Muscle layer of duodenum (tissue), 2 donors: ENCODE measurements around the gene TCF4.

ENCODE experiments used
- H3K27ac ChIP-seq: one replicate; pipeline ENCODE4 v1.7.0; 2013; ENCODE audit warnings: mild to moderate bottlenecking, low read length
- H3K27me3 ChIP-seq: one replicate; pipeline ENCODE4 v1.7.0; 2013; ENCODE audit warnings: low read depth, mild to moderate bottlenecking, control low read depth, low read length
- H3K36me3 ChIP-seq, 2 donors: one replicate each; pipeline ENCODE4 v1.7.0; 2013; ENCODE audit warnings: low read length in 2 of 2, control low read depth in 1 of 2, mild to moderate bottlenecking in 1 of 2; ENCODE audit not compliant: insufficient read depth in 2 of 2, control insufficient read depth in 1 of 2
- H3K4me1 ChIP-seq, 2 donors: one replicate each; pipeline ENCODE4 v1.7.0; 2013; ENCODE audit warnings: low read length in 2 of 2, mild to moderate bottlenecking in 2 of 2, control low read depth in 1 of 2, moderate library complexity in 1 of 2; ENCODE audit not compliant: insufficient read depth in 2 of 2, control insufficient read depth in 1 of 2
- H3K4me3 ChIP-seq, 2 donors: one replicate each; pipeline ENCODE4 v1.7.0; 2013; ENCODE audit warnings: low read length in 2 of 2, low read depth in 1 of 2, mild to moderate bottlenecking in 1 of 2
- H3K9me3 ChIP-seq, 2 donors: one replicate each; pipeline ENCODE4 v1.7.0; 2013; ENCODE audit warnings: low read length in 2 of 2, control low read depth in 1 of 2, mild to moderate bottlenecking in 1 of 2; ENCODE audit not compliant: control insufficient read depth in 1 of 2
- donor health status: healthy.

Gene TCF4

DNA sequence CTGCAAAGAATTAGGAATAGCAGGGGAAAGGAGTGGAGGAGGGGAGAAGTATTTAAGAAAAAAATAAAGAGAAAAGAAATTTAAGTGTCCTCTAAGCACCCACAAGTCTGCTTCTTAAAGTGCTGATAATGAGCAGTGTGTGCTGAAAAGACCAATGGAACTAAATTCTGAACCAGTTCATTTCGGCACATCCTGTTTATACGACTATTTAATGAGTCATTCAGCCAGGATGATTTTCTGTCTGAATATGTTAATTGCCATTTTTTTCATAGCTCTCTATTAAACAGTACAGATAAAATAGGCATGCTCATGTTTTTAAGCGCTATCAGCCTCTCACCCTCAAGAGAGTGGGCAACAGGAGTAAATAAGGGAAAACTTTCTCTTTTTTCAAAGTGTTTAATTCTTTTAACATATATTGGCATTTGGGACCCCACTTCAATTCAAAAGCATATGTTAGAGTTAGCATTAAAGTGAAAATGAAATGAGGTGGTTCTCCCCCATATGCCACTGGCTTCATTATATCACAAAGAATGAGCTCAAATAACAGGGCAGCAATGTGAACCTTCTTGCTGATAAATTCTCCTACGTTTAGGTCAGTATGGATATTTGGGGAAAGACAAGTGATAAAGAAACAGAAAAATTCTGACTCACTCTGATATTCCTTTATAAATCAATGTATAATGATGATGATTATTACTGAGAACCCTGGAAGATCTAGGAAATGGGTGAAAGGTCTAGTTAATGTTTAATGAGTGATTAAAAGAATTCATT lies 87.5 kb downstream of the TCF4 start:
- no peaks in the 10 kb centered on the region for H3K36me3 ChIP-seq
- H3K27ac ChIP-seq = peak overlapping the region; percentile 35
- H3K4me3 ChIP-seq = no peak overlapping the region
- H3K27me3 ChIP-seq = no peaks in the 10 kb centered on the region
- H3K9me3 ChIP-seq = no peaks in the 10 kb centered on the region
- H3K4me1 ChIP-seq = no peaks in the 10 kb centered on the region

DNA sequence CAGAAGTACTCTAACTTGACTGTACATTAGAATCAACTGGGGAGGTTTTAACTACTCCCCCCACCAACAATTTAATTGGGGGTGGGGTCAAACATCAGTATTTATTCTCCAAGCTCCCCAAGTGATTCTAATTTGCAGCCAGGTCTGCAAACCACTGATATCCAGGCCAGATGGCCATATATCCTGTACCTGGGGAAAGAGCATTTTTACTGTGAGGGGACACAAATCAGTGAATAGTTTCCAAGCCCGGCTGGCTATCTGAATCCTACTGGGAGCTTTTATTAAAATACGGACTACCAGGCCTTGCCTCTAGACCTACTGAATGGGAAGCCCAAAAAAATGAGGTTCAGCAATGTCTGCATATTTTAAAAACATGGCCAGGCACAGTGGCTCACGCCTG lies 88.5 kb downstream of the TCF4 start:
- Histone ChIP-seq H3K4me1 (no peaks in the 10 kb centered on the region), H3K27ac (no peak overlapping the region), H3K9me3 (no peaks in the 10 kb centered on the region), H3K36me3 (no peaks in the 10 kb centered on the region), H3K4me3 (no peak overlapping the region), H3K27me3 (no peaks in the 10 kb centered on the region)

DNA sequence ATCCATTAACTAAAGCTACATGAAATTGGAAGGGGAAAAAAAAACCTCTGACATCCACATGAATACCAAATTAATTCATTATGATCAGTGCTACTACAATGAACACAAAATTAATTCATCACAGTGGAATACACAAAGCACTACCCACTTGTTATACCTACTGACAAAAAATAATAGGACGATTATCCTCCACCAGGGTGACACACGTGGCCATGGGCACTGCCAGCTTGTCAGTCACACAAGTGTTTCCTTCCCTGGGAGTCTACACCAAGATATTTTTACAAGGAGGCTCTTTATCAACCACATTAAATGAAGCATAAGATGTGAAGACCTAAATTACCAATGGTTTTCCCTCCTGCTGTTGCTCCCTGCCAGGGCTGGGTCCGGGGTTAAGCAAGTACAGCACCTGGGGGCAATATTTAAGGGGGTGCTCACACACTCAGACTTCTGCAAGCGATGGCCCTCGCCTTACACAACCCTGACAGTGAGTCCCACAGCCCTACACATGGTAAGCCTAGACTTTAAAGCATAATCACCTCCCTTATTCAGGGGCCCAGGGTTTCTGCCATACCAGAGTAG lies 90.1 kb downstream of the TCF4 start:
- no peaks in the 10 kb centered on the region for H3K4me1 ChIP-seq
- no peak overlapping the region for H3K27ac ChIP-seq
- no peaks in the 10 kb centered on the region for H3K27me3 ChIP-seq
- no peak overlapping the region for H3K4me3 ChIP-seq
- no peaks in the 10 kb centered on the region for H3K9me3 ChIP-seq
- H3K36me3 ChIP-seq = no peaks in the 10 kb centered on the region

DNA sequence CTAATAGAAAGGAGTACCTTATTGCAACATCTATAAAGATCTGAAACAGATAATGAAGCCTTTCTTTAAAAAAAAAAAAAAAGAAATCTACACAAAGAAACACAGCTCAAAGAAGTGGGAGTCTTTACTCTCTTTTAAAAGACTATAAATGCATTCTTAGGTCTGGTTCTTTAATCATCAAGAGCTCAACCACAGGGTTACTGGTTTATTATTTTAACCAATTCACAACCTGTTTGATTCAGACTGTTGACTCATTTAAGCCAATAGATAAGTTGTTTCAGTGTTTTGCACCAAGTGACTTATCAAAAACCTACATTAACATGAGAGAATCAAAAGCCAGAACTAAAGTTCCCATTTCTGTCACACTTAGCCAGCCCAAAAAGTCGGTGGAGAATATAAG lies 93.1 kb downstream of the TCF4 start:
- no peaks in the 10 kb centered on the region for H3K27me3 ChIP-seq
- no peaks in the 10 kb centered on the region for H3K4me1 ChIP-seq
- no peak overlapping the region for H3K4me3 ChIP-seq
- H3K27ac ChIP-seq = no peak overlapping the region
- no peaks in the 10 kb centered on the region for H3K36me3 ChIP-seq
- H3K9me3 ChIP-seq = no peaks in the 10 kb centered on the region

DNA sequence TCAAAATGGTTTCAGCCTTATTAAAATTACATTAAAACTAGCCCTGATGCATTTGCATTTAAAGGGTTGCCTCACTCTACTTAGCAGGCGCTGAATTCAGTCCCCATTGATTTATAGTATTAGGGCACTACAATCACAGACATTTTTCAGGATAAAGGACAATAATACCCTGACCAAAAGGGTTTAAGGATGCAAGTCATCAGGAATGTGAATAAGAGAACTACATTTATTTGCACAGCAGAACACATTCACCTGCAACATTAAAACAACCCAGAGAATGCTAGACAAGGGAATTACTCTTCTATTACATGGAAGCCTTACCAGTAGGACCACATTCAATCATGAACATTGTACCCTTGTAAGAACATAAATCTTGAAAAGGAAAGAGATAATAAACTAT lies 93.6 kb downstream of the TCF4 start:
- H3K36me3 ChIP-seq = no peaks in the 10 kb centered on the region
- no peaks in the 10 kb centered on the region for H3K27me3 ChIP-seq
- H3K27ac ChIP-seq = no peak overlapping the region
- peaks cover 0 to under 1% of the 10 kb centered on the region in 2 donors for H3K4me1 ChIP-seq
- no peak overlapping the region for H3K4me3 ChIP-seq
- no peaks in the 10 kb centered on the region for H3K9me3 ChIP-seq

DNA sequence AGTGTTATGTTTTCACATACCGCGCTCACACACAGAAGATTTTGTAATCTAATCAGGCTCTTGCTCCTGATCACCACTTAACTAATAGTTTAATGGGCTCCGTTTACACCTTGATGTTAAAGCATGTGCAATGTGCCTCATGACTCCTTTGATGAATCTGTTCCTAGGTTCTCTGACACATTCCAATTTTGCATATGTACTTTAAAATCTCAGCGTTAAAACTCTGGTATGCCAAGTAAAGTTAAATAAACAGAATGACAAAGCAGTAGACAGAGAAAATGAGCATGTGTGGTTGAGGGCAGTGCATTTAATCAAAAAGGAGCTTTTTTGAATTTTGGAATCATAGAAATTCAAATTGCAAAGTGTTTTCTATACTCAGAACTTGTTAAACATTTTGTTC lies 96.4 kb downstream of the TCF4 start:
- H3K4me3 ChIP-seq = no peak overlapping the region
- no peaks in the 10 kb centered on the region for H3K27me3 ChIP-seq
- H3K9me3 ChIP-seq = no peaks in the 10 kb centered on the region
- H3K27ac ChIP-seq = no peak overlapping the region
- H3K4me1 ChIP-seq = peaks cover 0 to 7% of the 10 kb centered on the region in 2 donors
- H3K36me3 ChIP-seq = no peaks in the 10 kb centered on the region

DNA sequence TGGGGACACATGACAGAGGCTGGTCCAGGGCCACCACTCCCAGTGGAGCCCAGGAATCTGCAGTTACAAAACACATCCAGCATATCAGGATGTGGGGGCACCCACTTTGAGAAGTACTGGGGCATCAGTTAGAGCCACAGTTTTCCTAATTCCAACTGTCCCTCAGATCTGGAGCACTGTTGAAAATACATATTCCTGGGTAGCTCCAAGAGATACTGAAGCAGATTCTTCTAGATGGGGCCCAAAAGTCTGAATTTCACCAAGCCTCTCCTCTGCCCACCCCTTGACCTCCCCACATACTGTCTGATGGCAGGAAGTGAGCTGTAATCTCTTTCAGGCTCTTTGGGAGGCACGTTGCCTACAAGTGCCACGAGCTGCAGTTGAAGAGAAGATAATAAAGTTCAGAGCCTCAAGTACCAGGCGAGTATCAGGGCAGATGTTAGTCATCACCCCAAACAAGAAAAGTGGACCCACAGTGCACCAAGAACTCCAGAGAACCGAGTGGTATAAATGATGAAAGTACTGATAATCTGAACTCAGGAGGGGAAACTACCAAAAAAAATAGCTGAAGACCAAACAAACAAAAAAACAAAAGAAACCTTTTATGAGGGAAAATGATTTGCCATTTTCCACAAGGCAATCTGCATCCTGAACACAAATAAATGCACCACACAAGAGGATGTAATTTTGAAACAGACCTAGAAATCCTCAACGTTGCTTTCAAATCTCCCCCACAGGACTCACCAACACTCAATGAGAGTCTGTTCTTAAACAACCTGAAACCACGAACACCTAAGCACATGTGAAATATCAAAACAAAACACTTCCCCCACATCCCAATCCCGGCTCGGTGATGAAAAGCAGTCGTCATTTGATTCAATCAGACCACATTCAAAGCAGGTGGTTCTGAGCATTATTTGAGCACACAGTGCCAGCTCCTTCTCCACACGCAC lies 98.7 kb downstream of the TCF4 start:
- Histone ChIP-seq H3K27me3 (no peaks in the 10 kb centered on the region), H3K4me1 (peaks cover 0 to 17% of the 10 kb centered on the region in 2 donors), H3K27ac (no peak overlapping the region), H3K4me3 (no peak overlapping the region), H3K36me3 (no peaks in the 10 kb centered on the region), H3K9me3 (no peaks in the 10 kb centered on the region)

DNA sequence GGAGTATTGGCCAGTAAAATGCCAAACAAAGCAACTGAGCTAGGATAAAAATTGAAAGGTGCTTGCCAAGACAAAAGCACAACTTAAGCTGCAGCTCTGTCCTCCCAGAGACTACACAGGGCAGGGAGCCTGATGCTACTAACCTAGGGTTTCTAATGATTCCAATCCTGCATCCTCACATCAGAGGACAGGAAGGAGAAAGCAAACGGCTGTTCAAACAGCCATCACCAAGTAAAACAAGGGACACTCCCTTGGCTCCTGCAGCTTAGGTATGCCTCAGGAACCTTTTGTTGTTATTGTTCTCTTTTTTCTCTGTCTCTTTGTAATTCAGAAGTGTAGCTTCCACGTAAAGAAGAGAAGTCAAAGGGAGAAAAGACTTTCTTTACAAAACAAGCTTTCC lies 99.5 kb downstream of the TCF4 start:
- Histone ChIP-seq H3K36me3 (no peaks in the 10 kb centered on the region), H3K9me3 (no peaks in the 10 kb centered on the region), H3K4me1 (peaks cover 0 to 17% of the 10 kb centered on the region in 2 donors), H3K4me3 (no peak overlapping the region), H3K27ac (no peak overlapping the region), H3K27me3 (no peaks in the 10 kb centered on the region)

GRCh38 chr18:55487997-55488396 lies 100.0 kb downstream of the TCF4 start:
- Histone ChIP-seq H3K4me3 (no peak overlapping the region), H3K9me3 (no peaks in the 10 kb centered on the region), H3K4me1 (peaks cover 0 to 17% of the 10 kb centered on the region in 2 donors), H3K27me3 (no peaks in the 10 kb centered on the region), H3K36me3 (no peaks in the 10 kb centered on the region), H3K27ac (no peak overlapping the region)

- H3K27me3 ChIP-seq = no peaks in the 10 kb centered on the region
- H3K27ac ChIP-seq = no peak overlapping the region
- H3K4me3 ChIP-seq = no peak overlapping the region
- H3K9me3 ChIP-seq = no peaks in the 10 kb centered on the region
- H3K4me1 ChIP-seq = peaks cover 0 to 17% of the 10 kb centered on the region in 2 donors
- H3K36me3 ChIP-seq = no peaks in the 10 kb centered on the region
Measured at GRCh38 chr18:55486936-55487335, 101.1 kb downstream of the TCF4 start.

GRCh38 chr18:55485666-55486065 lies 102.3 kb downstream of the TCF4 start:
- Histone ChIP-seq H3K4me3 (no peak overlapping the region), H3K27ac (no peak overlapping the region), H3K27me3 (no peaks in the 10 kb centered on the region), H3K4me1 (peaks cover 0 to 17% of the 10 kb centered on the region in 2 donors), H3K9me3 (no peaks in the 10 kb centered on the region), H3K36me3 (no peaks in the 10 kb centered on the region)
